IMR-90 (cell line): ENCODE results near the gene FERMT3. TPM values are rescaled to one million over a fixed set of nuclear protein-coding genes. Genes with fewer than 3 reads are reported as not detected.

Experiments used
- ATAC-seq: fragments of 200-7000 bp; cut with Tn5 transposase; 2 replicates; pipeline ENCODE4 v1.9.1; 2020; ENCODE audit warnings: low read depth, mild to moderate bottlenecking, moderate library complexity
- BruUV-seq: library from RNA; stranded (reverse); fragments of 400-500 nt; replicated peaks from 2 replicates; lab custom pipeline; 2021; lab: Mats Ljungman, UMichigan
- CTCF ChIA-PET: fragments of 300-600 bp; formaldehyde crosslinking; extraction: SDS; loops from one replicate; lab custom pipeline; 2021; ENCODE audit warnings: antibody characterized with exemption; lab: Yijun Ruan, JAX
- POLR2A ChIA-PET: fragments of 300-600 bp; sonication (Branson Sonifier 250); formaldehyde crosslinking; loops from one replicate; lab custom pipeline; 2022; ENCODE audit warnings: antibody characterized with exemption; ENCODE audit not compliant: unreplicated experiment; lab: Charles Lee
- DNase-seq: peaks from one replicate; pipeline ENCODE4 v3.0.0; 2013
- H2AFZ ChIP-seq: replicated peaks from 2 replicates; pipeline ENCODE3; 2013; ENCODE audit warnings: low read length, mild to moderate bottlenecking; ENCODE audit not compliant: poor library complexity
- H2AK5ac ChIP-seq: 2 replicates; pipeline ENCODE4 v1.6.1; 2013; ENCODE audit warnings: low read depth, low read length, inconsistent platforms
- H2AK9ac ChIP-seq: replicated peaks from 2 replicates; pipeline ENCODE3; 2013; ENCODE audit warnings: mild to moderate bottlenecking, low read depth, low read length, moderate library complexity; ENCODE audit not compliant: poor library complexity
- H2BK120ac ChIP-seq: 2 replicates; pipeline ENCODE4 v1.6.1; 2013; ENCODE audit warnings: low read depth, low read length, inconsistent platforms
- H2BK15ac ChIP-seq: 3 replicates; pipeline ENCODE4 v1.6.1; 2013; ENCODE audit warnings: low read depth, low read length, inconsistent platforms
- H2BK20ac ChIP-seq: 2 replicates; pipeline ENCODE4 v1.6.1; 2013; ENCODE audit warnings: low read depth, mild to moderate bottlenecking, inconsistent platforms, low read length, moderate library complexity
- H2BK5ac ChIP-seq: 2 replicates; pipeline ENCODE4 v1.6.1; 2013; ENCODE audit warnings: mild to moderate bottlenecking, low read depth, low read length, inconsistent platforms; ENCODE audit not compliant: poor library complexity, severe bottlenecking
- H3K14ac ChIP-seq: replicated peaks from 2 replicates; pipeline ENCODE4 v1.6.1; 2013; ENCODE audit warnings: low read depth, low read length, inconsistent platforms
- H3K18ac ChIP-seq: 2 replicates; pipeline ENCODE4 v1.6.1; 2013; ENCODE audit warnings: low read depth, low read length, control low read depth
- H3K23ac ChIP-seq: 2 replicates; pipeline ENCODE4 v1.6.1; 2013; ENCODE audit warnings: low read depth, low read length, inconsistent platforms
- H3K27ac ChIP-seq: 2 replicates; pipeline ENCODE4 v1.5.1; 2013; ENCODE audit warnings: mild to moderate bottlenecking, control low read depth, low read length; ENCODE audit not compliant: insufficient read depth
- H3K27me3 ChIP-seq: 2 replicates; pipeline ENCODE4 v1.6.1; 2013; ENCODE audit warnings: low read length; ENCODE audit not compliant: control insufficient read depth, insufficient read depth
- H3K36me3 ChIP-seq: 2 replicates; pipeline ENCODE4 v1.6.1; 2013; ENCODE audit warnings: low read length, mixed read lengths; ENCODE audit not compliant: control insufficient read depth, insufficient read depth
- H3K4ac ChIP-seq: 2 replicates; pipeline ENCODE4 v1.6.1; 2013; ENCODE audit warnings: low read depth, low read length, inconsistent platforms
- H3K4me1 ChIP-seq: 2 replicates; pipeline ENCODE4 v1.6.1; 2013; ENCODE audit warnings: low read length, mixed read lengths; ENCODE audit not compliant: control insufficient read depth, insufficient read depth
- H3K4me2 ChIP-seq: 2 replicates; pipeline ENCODE4 v1.6.1; 2013; ENCODE audit warnings: low read depth, mild to moderate bottlenecking, control low read depth, low read length, moderate library complexity
- H3K4me3 ChIP-seq: 2 replicates; pipeline ENCODE4 v1.5.1; 2013; ENCODE audit warnings: low read depth, mild to moderate bottlenecking, control low read depth, low read length, moderate library complexity; ENCODE audit not compliant: insufficient read depth
- H3K56ac ChIP-seq: 2 replicates; pipeline ENCODE4 v1.6.1; 2013; ENCODE audit warnings: low read length, inconsistent platforms; ENCODE audit not compliant: insufficient read depth; ENCODE audit errors: extremely low read depth
- H3K79me1 ChIP-seq, 2 experiments: 2 replicates each; pipeline ENCODE4 v1.6.1; 2013; ENCODE audit warnings: low read length in 2 of 2, inconsistent platforms in 1 of 2, low read depth in 1 of 2
- H3K9ac ChIP-seq: 2 replicates; pipeline ENCODE4 v1.6.1; 2013; ENCODE audit warnings: low read depth, low read length, control low read depth
- H3K9me1 ChIP-seq: 2 replicates; pipeline ENCODE4 v1.6.1; 2013; ENCODE audit warnings: low read length, inconsistent platforms; ENCODE audit not compliant: insufficient read depth
- H3K9me3 ChIP-seq: 2 replicates; pipeline ENCODE4 v1.6.1; 2013; ENCODE audit warnings: low read length; ENCODE audit not compliant: control insufficient read depth, insufficient read depth
- H4K20me1 ChIP-seq: 2 replicates; pipeline ENCODE4 v1.6.1; 2013; ENCODE audit warnings: low read length, inconsistent platforms; ENCODE audit not compliant: insufficient read depth
- H4K5ac ChIP-seq: 2 replicates; pipeline ENCODE4 v1.6.1; 2013; ENCODE audit warnings: mild to moderate bottlenecking, low read depth, low read length, control low read depth
- H4K8ac ChIP-seq, 2 experiments: 2 replicates each; pipeline ENCODE4 v1.6.1; 2013; ENCODE audit warnings: low read depth in 2 of 2, low read length in 2 of 2, control low read depth in 1 of 2, inconsistent platforms in 1 of 2
- H4K91ac ChIP-seq: 2 replicates; pipeline ENCODE4 v1.6.1; 2013; ENCODE audit warnings: low read depth, low read length, inconsistent platforms; ENCODE audit not compliant: insufficient read depth
- CEBPB ChIP-seq: IDR thresholded peaks from 2 replicates; pipeline ENCODE4 v1.6.1; 2012; ENCODE audit warnings: low read depth, low read length, improper control_type of control experiment
- CHD1 ChIP-seq: IDR thresholded peaks from 2 replicates; pipeline ENCODE4 v1.6.1; 2012; ENCODE audit warnings: low read depth, low read length, improper control_type of control experiment
- CTCF ChIP-seq: conservative IDR thresholded peaks from 2 replicates; pipeline ENCODE4 v1.5.1; 2012; ENCODE audit warnings: mild to moderate bottlenecking, low read depth, low read length, improper control_type of control experiment
- FOS ChIP-seq: fragments of 150-350 bp; IDR thresholded peaks from 2 replicates; pipeline ENCODE4 v1.6.1; 2016; ENCODE audit warnings: low read depth, low read length
- MAFK ChIP-seq: IDR thresholded peaks from 2 replicates; pipeline ENCODE4 v1.6.1; 2012; ENCODE audit warnings: low read depth, low read length, improper control_type of control experiment
- MAZ ChIP-seq: IDR thresholded peaks from 2 replicates; pipeline ENCODE4 v1.6.1; 2012; ENCODE audit warnings: low read depth, mild to moderate bottlenecking, low read length, improper control_type of control experiment, moderate library complexity, borderline replicate concordance
- NFE2L2 ChIP-seq: fragments of 150-350 bp; IDR thresholded peaks from 2 replicates; pipeline ENCODE4 v1.6.1; 2016; ENCODE audit warnings: low read depth, mild to moderate bottlenecking, low read length
- POLR2A ChIP-seq: IDR thresholded peaks from 2 replicates; pipeline ENCODE4 v1.6.1; 2012; ENCODE audit warnings: mild to moderate bottlenecking, low read depth, low read length
- RAD21 ChIP-seq: IDR thresholded peaks from 2 replicates; pipeline ENCODE4 v1.6.1; 2012; ENCODE audit warnings: low read length, improper control_type of control experiment
- RCOR1 ChIP-seq: IDR thresholded peaks from 2 replicates; pipeline ENCODE4 v1.6.1; 2012; ENCODE audit warnings: mild to moderate bottlenecking, low read length, improper control_type of control experiment; ENCODE audit not compliant: insufficient replicate concordance
- RFX5 ChIP-seq: IDR thresholded peaks from 2 replicates; pipeline ENCODE4 v1.8.0; 2012; ENCODE audit warnings: low read depth, mild to moderate bottlenecking, low read length, moderate library complexity
- USF2 ChIP-seq: fragments of 150-350 bp; IDR thresholded peaks from 2 replicates; pipeline ENCODE4 v1.6.1; 2017; ENCODE audit warnings: mild to moderate bottlenecking, antibody characterized with exemption, low read length, low read depth
- WGBS, 2 experiments: methylation state at CpG; one replicate each; pipeline versions ENCODE4 v1.1.5 to v1.1.7; 2013; ENCODE audit warnings: missing lambda C conversion rate in 2 of 2; ENCODE audit not compliant: insufficient read length in 1 of 2; ENCODE audit errors: extremely low coverage in 2 of 2; 5-methylcytosine and 5-hydroxymethylcytosine counted together
- dilution Hi-C: fragments of 300-500 bp; cut with HindIII; formaldehyde crosslinking; loops from one replicate; pipeline ENCODE4 v1.14.3; 2018; ENCODE audit warnings: low sequenced_read_pairs; ENCODE audit not compliant: unreplicated experiment
- in situ Hi-C: fragments of 300-500 bp; cut with MboI; formaldehyde crosslinking; loops from 3 replicates; pipeline ENCODE4 v1.14.3; 2019; ENCODE audit warnings: low sequenced_read_pairs, inconsistent platforms, mixed read lengths
- intact Hi-C: fragments of 100-400 bp; cut with micrococcal nuclease; formaldehyde crosslinking; loops from 2 replicates; pipeline ENCODE4 v1.10.0; 2022
- polyA plus RNA-seq, 3 experiments: library from polyadenylated mRNA; depleted of rRNA; stranded (reverse); fragments of >200 nt; gene quantifications; 2 replicates each; pipeline ENCODE4 v1.2.3, GENCODE V29; 2012; ENCODE audit warnings: low replicate concordance in 1 of 3
- total RNA-seq: library from RNA; depleted of rRNA; stranded (reverse); fragments of >200 nt; gene quantifications from 2 replicates; pipeline ENCODE4 v1.2.3, GENCODE V29; 2012
- TF ChIP-seq, protein P1 (sequence below): fragments of 150-350 bp; IDR thresholded peaks from 2 replicates; pipeline ENCODE4 v1.6.1; 2016; ENCODE audit warnings: low read depth, mild to moderate bottlenecking, low read length, moderate library complexity, borderline replicate concordance

FERMT3 gene
- total and polyA plus RNA-seq, 2 of the 4 experiments (the other 2 are of a cell fraction), result 0.36 to 2.3 TPM

DNA sequence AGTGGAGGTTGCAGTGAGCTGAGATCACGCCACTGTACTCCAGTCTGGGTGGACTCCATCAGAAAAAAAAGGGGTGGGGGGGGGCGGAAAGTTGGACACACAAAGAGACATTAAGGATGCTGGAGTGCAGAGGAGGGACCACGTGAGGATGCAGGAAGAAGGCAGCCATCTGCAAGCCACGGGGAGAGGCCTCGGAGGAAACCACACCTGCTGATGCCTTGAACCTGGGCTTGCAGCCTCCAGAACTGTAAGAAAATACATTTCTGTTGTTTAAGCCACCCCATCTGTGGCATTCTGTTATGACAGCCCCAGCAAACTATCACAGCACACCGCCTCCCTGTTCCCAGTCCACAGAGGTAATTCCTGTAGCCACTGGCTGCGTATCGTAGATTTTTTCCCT lies 29.8 kb upstream of the FERMT3 start:
- in situ Hi-C loops, result no loop called here

More for the DNA sequence above, 29.8 kb upstream of the FERMT3 start:
- Histone ChIP-seq H2BK15ac (no peak overlapping the region), H3K9me3 (peaks cover 5% of the 10 kb centered on the region), H3K56ac (no peak overlapping the region), H3K4me2 (no peak overlapping the region), H4K5ac (no peak overlapping the region), H3K14ac (no peak overlapping the region), H3K27ac (no peak overlapping the region), H3K23ac (no peak overlapping the region), H3K9ac (no peak overlapping the region), H3K36me3 (no peaks in the 10 kb centered on the region), H2AFZ (no peak overlapping the region), H4K8ac (no peak overlapping the region), H3K27me3 (no peaks in the 10 kb centered on the region), H4K20me1 (no peaks in the 10 kb centered on the region; the same call in 1 of the 2 replicates), H2BK120ac (no peak overlapping the region), H3K4me1 (peaks cover 6% of the 10 kb centered on the region; the same call in 1 of the 2 replicates), H3K18ac (no peak overlapping the region), H3K4me3 (no peak overlapping the region), H2BK20ac (no peak overlapping the region), H2BK5ac (no peak overlapping the region), H2AK9ac (no peak overlapping the region), H3K4ac (no peak overlapping the region), H2AK5ac (no peak overlapping the region), H3K79me1 (peaks cover 4 to 21% of the 10 kb centered on the region in 2 experiments; a peak in 2 of 4 replicates), H3K9me1 (0 out of 2 replicates have a peak, but pooled peaks cover 8% of the 10 kb centered on the region), H4K91ac (no peak overlapping the region)
- no peak for DNase-seq
- TF ChIP-seq CTCF (no peak), RCOR1 (no peak), FOS (no peak), MAFK (no peak), RFX5 (no peak), RAD21 (no peak), CEBPB (no peak), USF2 (no peak), MAZ (no peak), POLR2A (no peak), NFE2L2 (no peak), CHD1 (no peak)
- TF ChIP-seq, protein P1, sequence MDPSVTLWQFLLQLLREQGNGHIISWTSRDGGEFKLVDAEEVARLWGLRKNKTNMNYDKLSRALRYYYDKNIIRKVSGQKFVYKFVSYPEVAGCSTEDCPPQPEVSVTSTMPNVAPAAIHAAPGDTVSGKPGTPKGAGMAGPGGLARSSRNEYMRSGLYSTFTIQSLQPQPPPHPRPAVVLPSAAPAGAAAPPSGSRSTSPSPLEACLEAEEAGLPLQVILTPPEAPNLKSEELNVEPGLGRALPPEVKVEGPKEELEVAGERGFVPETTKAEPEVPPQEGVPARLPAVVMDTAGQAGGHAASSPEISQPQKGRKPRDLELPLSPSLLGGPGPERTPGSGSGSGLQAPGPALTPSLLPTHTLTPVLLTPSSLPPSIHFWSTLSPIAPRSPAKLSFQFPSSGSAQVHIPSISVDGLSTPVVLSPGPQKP, result no peak
- 84% methylated on average over 3 of the region's 8 CpGs; no CpG with 5 or more reads in 1 of the 2 experiments for WGBS, 2 experiments
- no peak for ATAC-seq
- dilution Hi-C loops (no loop called here), intact Hi-C loops (no loop called here)
- ChIA-PET POLR2A (no interaction called here), CTCF (no interaction called here)
- BruUV-seq, result no TSS peak
